Fibroblast of lung (primary cell): ENCODE results near the gene FZD8. TPM values are rescaled to one million over a fixed set of nuclear protein-coding genes. Genes with fewer than 3 reads are reported as not detected.

Source experiments
- DNase-seq, 2 donors: peaks; one replicate each; pipeline versions ENCODE4 v3.0.0 to v3.0.0-alpha.2; 2010; ENCODE audit warnings: low read depth in 2 of 2
- H2AFZ ChIP-seq: 2 replicates; pipeline ENCODE4 v1.5.1; 2012; ENCODE audit warnings: low read length, control low read depth, inconsistent platforms
- H3K27ac ChIP-seq: 2 replicates; pipeline ENCODE4 v1.5.1; 2011; ENCODE audit warnings: low read length, control low read depth; ENCODE audit not compliant: insufficient read depth
- H3K27me3 ChIP-seq: 2 replicates; pipeline ENCODE4 v1.5.1; 2011; ENCODE audit warnings: mild to moderate bottlenecking, low read length; ENCODE audit not compliant: control insufficient read depth, insufficient read depth
- H3K36me3 ChIP-seq: 2 replicates; pipeline ENCODE4 v1.5.1; 2011; ENCODE audit warnings: low read length; ENCODE audit not compliant: control insufficient read depth, insufficient read depth
- H3K4me1 ChIP-seq: 2 replicates; pipeline ENCODE4 v1.5.1; 2011; ENCODE audit warnings: low read length; ENCODE audit not compliant: control insufficient read depth, insufficient read depth; ENCODE audit errors: extremely low read depth
- H3K4me2 ChIP-seq: 2 replicates; pipeline ENCODE4 v1.5.1; 2011; ENCODE audit warnings: low read length, control low read depth; ENCODE audit not compliant: insufficient read depth; ENCODE audit errors: extremely low read depth
- H3K4me3 ChIP-seq, 4 experiments: fragments of 200-600 bp in 1 of 4; sonication (generic) in 1 of 4; replicated peaks in 1 of 4; 2 replicates each; pipeline ENCODE4 v1.5.1; 2011 to 2016; ENCODE audit warnings: low read length in 4 of 4, low read depth in 3 of 4, mild to moderate bottlenecking in 3 of 4, control low read depth in 2 of 4, inconsistent platforms in 1 of 4, mixed read lengths in 1 of 4; ENCODE audit not compliant: insufficient read depth in 1 of 4; ENCODE audit errors: control extremely low read depth in 1 of 4
- H3K79me2 ChIP-seq: 2 replicates; pipeline ENCODE4 v1.5.1; 2012; ENCODE audit warnings: mild to moderate bottlenecking, low read length, inconsistent platforms; ENCODE audit not compliant: control insufficient read depth, insufficient read depth
- H3K9ac ChIP-seq: 2 replicates; pipeline ENCODE4 v1.5.1; 2011; ENCODE audit warnings: mild to moderate bottlenecking, low read length, control low read depth; ENCODE audit not compliant: insufficient read depth
- H3K9me3 ChIP-seq: 2 replicates; pipeline ENCODE4 v1.5.1; 2012; ENCODE audit warnings: low read depth, low read length; ENCODE audit not compliant: control insufficient read depth, insufficient read depth
- H4K20me1 ChIP-seq: 2 replicates; pipeline ENCODE4 v1.5.1; 2011; ENCODE audit warnings: low read length; ENCODE audit not compliant: control insufficient read depth, insufficient read depth; ENCODE audit errors: extremely low read depth
- EZH2 ChIP-seq: IDR thresholded peaks from 2 replicates; pipeline ENCODE4 v1.5.1; 2012; ENCODE audit warnings: low read length, control low read depth, mild to moderate bottlenecking; ENCODE audit errors: missing control alignments
- polyA plus RNA-seq, 2 donors: library from polyadenylated mRNA; depleted of rRNA in 1 of 2; stranded (reverse) in 1 of 2; unstranded in 1 of 2; fragments of >200 nt; gene quantifications; 2 replicates each; pipeline ENCODE4 v1.2.1, GENCODE V29; 2011 to 2012; ENCODE audit warnings: missing spikeins in 1 of 2
- total RNA-seq: library from RNA; depleted of rRNA; stranded (reverse); fragments of >200 nt; gene quantifications from 2 replicates; pipeline ENCODE4 v1.2.1, GENCODE V29; 2014
- TF ChIP-seq, protein P1 (sequence below), 2 donors: IDR thresholded peaks in 1 of 2; conservative IDR thresholded peaks in 1 of 2; 1 replicate in 1 of 2; 2 replicates in 1 of 2; pipeline ENCODE4 v1.5.1; 2011 to 2012; ENCODE audit warnings: low read length in 2 of 2, control low read depth in 1 of 2, inconsistent platforms in 1 of 2, low read depth in 1 of 2, mild to moderate bottlenecking in 1 of 2

FZD8 gene
- total and polyA plus RNA-seq, 2 donors (not counting 1 experiment from before 2014, with no cell fraction given): 0.12 to 0.66 TPM

DNA sequence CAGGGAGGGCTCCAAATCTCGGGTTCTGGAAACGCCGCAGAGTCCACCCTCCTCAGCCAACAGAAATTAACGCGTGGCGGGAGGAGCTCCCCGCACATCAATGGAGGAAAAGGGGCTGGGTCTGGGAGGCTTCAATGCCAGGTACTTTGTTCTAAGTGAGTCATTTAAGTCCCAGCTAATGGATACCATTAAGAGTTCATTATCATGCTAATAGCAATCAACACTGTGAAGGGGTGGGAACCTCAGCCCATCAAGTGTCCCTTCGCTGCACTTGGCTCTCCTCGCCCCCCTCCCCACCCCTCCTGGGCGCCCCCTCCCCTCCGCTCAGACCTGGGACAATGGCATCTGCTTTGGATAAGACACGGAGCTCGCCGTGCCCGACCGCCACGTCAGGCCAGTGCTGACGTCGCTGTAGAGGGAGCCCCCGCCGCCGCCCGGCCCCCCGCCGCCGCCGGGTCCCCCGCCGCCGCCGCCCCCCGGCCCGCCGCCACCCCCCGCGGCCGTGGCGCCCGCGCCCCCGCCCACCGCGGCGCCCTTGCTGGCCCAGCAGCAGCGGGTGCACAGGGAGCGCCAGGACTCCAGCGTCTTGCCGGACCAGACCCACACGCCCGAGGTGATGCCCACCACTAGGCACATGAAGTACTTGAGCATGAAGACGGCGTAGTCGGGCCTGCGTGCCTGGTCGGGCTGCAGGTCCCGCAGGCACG is 2.9 kb downstream of the FZD8 start:
- Histone ChIP-seq H4K20me1 (no peaks in the 10 kb centered on the region), H3K27me3 (no peaks in the 10 kb centered on the region), H3K4me2 (peak overlapping the region; percentile 80), H3K27ac (no peak overlapping the region), H3K9ac (no peak overlapping the region), H2AFZ (peak overlapping the region; percentile 64), H3K9me3 (no peaks in the 10 kb centered on the region), H3K79me2 (no peaks in the 10 kb centered on the region), H3K36me3 (no peaks in the 10 kb centered on the region), H3K4me3 (peak overlapping the region in 2 of 4 experiments; percentile 25 to 34), H3K4me1 (peaks cover 12% of the 10 kb centered on the region)
- DNase-seq: peak in 1 of 2 donors; percentile 18
- TF ChIP-seq EZH2: no peak
- TF ChIP-seq, protein P1, sequence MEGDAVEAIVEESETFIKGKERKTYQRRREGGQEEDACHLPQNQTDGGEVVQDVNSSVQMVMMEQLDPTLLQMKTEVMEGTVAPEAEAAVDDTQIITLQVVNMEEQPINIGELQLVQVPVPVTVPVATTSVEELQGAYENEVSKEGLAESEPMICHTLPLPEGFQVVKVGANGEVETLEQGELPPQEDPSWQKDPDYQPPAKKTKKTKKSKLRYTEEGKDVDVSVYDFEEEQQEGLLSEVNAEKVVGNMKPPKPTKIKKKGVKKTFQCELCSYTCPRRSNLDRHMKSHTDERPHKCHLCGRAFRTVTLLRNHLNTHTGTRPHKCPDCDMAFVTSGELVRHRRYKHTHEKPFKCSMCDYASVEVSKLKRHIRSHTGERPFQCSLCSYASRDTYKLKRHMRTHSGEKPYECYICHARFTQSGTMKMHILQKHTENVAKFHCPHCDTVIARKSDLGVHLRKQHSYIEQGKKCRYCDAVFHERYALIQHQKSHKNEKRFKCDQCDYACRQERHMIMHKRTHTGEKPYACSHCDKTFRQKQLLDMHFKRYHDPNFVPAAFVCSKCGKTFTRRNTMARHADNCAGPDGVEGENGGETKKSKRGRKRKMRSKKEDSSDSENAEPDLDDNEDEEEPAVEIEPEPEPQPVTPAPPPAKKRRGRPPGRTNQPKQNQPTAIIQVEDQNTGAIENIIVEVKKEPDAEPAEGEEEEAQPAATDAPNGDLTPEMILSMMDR (conservative IDR thresholded peaks at IDR 0.05 in 1 of 2, IDR thresholded peaks at IDR 0.05 in 1 of 2; ENCODE audit: low read depth in 1 of 2, low read length in 2 of 2): no peak

DNA sequence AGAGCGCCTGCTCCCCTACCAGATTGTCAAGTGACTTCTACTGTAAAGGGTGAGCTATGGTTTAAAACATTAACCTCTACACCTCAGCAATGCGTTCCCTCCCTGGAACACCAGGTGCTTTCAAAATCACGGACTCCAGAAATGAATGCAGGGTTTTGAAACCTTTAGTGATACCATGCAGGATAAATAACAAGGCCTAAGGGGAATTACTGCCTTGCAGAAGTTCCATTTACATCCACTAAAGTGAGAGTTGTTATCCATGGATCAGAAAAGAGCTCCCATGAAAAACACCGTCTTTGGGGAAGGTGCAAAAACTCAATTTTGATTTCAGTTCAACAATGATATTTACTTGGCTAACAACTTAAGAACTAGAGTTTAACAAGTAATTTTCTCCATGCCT is 4.0 kb downstream of the FZD8 start:
- H3K36me3 ChIP-seq: no peaks in the 10 kb centered on the region
- H4K20me1 ChIP-seq: no peaks in the 10 kb centered on the region
- no peak overlapping the region for H3K27ac ChIP-seq
- H3K27me3 ChIP-seq: no peaks in the 10 kb centered on the region
- TF ChIP-seq, protein P1 (conservative IDR thresholded peaks at IDR 0.05 in 1 of 2, IDR thresholded peaks at IDR 0.05 in 1 of 2; ENCODE audit: low read depth in 1 of 2, low read length in 2 of 2): no peak
- no peak for TF ChIP-seq EZH2
- H2AFZ ChIP-seq: no peak overlapping the region
- H3K4me2 ChIP-seq: no peak overlapping the region
- H3K9me3 ChIP-seq: no peaks in the 10 kb centered on the region
- H3K4me1 ChIP-seq: peaks cover 11% of the 10 kb centered on the region
- H3K79me2 ChIP-seq: no peaks in the 10 kb centered on the region
- no peak overlapping the region for H3K9ac ChIP-seq
- DNase-seq: no peak
- H3K4me3 ChIP-seq: no peak overlapping the region

DNA sequence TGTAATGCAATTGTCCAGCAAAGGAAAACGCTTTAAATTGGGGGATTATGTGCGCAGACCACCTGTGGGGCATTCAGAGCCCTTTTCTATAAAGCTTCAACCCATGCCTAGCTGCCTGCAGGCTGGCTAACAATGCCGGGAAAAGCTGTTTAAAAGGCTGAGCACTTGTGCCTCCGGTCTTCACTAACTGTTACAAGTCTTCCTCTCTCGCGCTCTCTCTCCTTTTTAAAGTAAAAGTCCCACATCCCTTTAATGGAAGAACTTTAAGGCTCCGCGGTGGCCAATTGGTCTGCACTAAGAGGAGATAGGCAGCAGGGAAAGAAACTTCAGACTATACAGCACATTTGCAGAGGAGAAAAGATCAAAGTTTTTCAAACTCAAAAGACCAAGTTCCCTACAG is 4.6 kb downstream of the FZD8 start:
- H3K27me3 ChIP-seq: no peaks in the 10 kb centered on the region
- no peak overlapping the region for H3K27ac ChIP-seq
- no peak overlapping the region for H3K9ac ChIP-seq
- H3K4me3 ChIP-seq: no peak overlapping the region
- H3K79me2 ChIP-seq: no peaks in the 10 kb centered on the region
- H3K4me1 ChIP-seq: peaks cover 5% of the 10 kb centered on the region
- H2AFZ ChIP-seq: no peak overlapping the region
- TF ChIP-seq EZH2: no peak
- TF ChIP-seq, protein P1 (conservative IDR thresholded peaks at IDR 0.05 in 1 of 2, IDR thresholded peaks at IDR 0.05 in 1 of 2; ENCODE audit: low read depth in 1 of 2, low read length in 2 of 2): no peak
- H3K36me3 ChIP-seq: no peaks in the 10 kb centered on the region
- no peaks in the 10 kb centered on the region for H4K20me1 ChIP-seq
- H3K4me2 ChIP-seq: no peak overlapping the region
- peak in 1 of 2 donors; percentile 12 for DNase-seq
- no peaks in the 10 kb centered on the region for H3K9me3 ChIP-seq
